NCI-H524 (cell line): ENCODE data around the gene UBAC2.

ENCODE experiments used
- DNase-seq, 2 experiments: peaks; one replicate each; lab custom pipeline; 2025; lab: John Stamatoyannopoulos, UW

Gene UBAC2

DNA sequence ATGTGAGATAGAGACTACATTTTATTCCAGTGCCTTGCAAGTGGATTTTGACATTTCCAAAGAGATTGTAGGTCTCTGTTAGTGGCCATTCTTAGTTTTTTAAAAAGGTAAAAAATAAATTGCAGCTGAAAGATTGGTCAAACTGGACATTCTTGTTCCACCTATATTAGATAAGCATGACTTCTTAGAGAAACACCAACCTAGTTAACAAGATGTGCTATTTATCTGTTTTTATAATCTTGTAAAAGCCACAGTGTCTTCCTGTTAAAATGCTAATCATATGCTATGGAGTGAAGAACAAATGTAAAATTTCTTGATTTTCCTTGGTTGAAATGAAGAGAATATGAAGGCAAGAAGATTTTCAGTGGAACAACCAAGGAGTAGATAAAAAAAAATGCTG lies 140.0 kb downstream of the UBAC2 start:
- no peak for DNase-seq

DNA sequence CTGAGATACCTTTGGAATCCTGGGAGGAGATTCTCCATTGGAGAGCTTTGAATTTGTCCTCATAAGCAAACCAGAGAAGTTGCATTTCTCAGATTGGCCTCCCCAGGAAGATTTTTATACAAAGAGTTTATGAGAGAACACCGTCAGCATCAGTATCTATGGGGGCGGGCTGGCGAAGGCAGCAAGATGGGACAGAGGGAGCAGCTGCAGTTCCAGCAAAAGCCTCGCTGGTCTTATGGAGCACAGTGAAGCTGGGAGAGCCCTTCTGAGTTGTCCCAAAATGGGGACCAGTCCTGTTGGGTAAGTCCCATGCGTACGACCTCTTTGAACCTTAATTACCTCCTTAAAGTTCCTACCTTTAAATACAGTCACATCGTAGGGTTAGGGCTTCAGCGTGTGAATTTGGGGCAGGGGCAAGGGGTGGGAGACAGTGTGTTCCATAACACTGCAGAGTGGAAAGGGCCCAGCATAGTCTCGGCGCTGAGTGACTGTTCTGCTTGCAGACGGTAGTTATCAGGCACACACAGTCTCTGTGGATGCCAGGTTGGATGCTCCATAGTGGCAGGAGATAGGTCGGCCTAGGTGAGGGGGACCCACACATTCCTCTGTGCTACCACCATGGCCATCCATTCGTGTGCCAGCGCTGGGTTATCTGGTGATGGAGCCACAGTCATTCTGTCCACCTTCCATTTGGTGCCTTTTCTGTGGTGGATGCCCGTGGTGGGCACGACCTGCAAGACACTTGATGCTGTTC lies 141.5 kb downstream of the UBAC2 start:
- DNase-seq, result no peak

GRCh38 chr13:99342723-99343315 lies 142.2 kb downstream of the UBAC2 start:
- no peak for DNase-seq

DNA sequence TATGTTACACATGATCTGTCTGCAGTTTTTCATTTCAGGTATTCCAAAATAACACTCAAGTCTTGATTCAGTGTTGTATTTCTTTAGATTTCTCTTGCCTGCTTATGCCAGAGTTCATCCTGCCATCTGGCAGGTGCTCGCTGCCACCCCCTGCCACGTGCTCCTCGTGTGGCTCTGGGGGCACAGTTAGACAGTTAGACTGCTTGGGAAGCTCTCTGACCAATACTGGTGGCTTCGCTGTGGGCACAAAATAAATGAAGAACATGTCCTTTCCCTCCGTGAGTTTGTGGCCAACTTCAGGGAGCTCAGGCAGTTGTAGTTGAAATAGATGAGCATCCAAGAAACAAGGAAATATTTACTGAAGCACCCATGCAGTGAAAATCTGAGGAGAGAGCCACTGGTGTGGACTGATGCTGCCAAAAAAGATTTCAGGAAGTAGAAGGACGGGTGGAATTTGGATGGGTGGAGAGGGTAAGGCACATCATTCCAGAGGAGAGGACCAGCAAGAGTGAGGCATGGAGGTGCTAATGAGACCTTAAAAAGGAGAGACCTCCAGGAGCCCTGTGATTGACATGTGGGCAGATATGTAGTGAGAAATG lies 144.1 kb downstream of the UBAC2 start:
- DNase-seq, result peak in 1 of 2 experiments; percentile 42

- DNase-seq, result no peak
These were observed 144.7 kb downstream of the UBAC2 start for GRCh38 chr13:99345345-99345744.

DNA sequence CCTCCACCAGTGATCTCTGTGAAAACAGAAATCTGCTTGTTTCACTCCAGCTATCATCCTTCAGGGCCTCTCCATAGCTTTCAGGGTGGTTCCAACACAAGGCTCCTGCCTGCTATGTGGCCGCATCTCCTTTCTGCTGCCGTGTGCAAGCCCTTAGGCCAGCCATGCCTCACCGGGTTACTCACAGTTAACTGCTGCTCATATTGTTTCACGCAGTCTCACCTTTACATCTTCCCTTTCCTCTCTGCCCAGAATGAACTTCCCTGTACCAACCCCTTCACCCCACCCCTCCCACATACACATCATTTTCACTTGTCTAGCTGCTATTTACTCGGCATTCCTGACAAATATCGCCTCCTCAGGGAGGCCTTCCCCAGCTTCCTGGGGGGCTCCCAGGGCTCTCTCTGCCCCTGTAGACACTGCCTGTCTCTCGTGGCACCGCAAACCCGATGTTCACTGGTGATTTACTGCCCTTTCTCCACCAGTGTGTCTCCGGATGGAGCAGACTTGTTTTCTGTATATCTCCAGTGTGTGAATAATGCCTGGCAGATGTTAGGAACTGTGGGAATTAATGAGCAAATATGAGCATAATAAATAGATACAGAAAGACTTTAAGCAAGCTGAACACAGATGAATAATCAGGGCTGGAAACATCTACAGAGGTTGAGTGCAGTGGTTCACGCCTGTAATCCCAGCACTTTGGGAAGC lies 145.8 kb downstream of the UBAC2 start:
- DNase-seq, result no peak

GRCh38 chr13:99347335-99347878 lies 146.8 kb downstream of the UBAC2 start:
- DNase-seq, result no peak

GRCh38 chr13:99347911-99348451 lies 147.3 kb downstream of the UBAC2 start:
- no peak for DNase-seq

DNA sequence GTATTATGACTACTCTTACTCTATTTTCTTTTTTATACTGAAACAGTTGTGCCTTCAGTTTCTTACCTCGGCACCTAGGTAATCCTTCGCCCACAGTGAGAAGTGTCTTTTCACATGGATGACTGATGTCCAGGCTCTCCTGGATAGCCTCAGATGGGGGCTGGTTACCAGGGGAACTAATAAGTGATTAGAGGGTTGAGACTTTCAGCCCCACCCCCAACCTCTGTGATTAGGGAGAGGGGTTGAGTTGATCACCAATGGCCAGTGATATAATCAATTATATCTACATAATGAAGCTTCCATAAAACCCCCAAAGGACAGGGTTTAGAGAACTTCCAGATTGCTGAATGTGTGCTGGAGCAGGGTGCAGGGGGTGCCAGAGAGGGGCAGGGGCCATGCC lies 149.5 kb downstream of the UBAC2 start:
- no peak for DNase-seq

- no peak for DNase-seq
These were observed 151.1 kb downstream of the UBAC2 start for GRCh38 chr13:99351772-99352171.

DNA sequence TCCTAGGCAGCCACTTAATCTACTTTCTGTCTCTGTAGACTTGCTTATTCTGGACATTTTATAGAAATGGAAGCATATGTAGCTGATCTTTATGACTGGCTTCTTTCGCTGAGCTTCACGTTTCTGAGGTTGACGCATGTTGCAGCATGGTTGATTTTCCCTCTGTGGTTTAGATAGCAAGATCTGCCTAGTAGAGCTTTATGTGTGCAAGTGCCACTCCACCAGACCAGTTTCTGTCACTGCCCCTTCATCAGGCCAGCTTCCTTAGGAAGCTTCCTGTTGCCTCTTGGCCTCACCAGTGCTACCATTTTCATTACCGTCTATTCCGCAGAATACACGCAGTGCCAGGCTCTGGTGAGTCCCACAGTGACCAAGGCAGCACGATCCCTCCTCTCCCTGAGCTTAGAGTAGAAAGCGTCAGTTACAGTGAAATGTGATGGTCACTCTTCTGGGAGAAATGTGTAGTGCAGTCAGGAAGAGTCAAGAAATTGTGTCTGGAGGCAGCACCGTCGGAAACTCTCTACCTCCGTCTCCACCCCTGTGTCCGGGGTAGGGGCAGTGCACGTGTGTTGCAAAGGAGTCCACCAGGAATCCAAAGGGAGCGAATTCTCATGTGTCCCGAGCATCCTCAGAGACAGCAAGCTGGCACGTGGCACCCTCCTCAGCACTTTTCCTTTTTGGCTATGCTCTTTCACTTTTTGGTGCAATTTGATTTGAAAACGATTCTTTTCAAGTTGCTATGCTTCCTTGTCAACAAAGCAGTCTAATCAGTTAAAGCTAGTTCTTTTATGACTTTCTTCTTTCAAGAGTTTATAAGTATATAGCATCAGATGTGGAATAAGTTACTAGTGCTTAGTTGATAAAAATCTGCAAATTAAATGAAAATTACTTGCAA lies 151.9 kb downstream of the UBAC2 start:
- DNase-seq, result no peak

DNA sequence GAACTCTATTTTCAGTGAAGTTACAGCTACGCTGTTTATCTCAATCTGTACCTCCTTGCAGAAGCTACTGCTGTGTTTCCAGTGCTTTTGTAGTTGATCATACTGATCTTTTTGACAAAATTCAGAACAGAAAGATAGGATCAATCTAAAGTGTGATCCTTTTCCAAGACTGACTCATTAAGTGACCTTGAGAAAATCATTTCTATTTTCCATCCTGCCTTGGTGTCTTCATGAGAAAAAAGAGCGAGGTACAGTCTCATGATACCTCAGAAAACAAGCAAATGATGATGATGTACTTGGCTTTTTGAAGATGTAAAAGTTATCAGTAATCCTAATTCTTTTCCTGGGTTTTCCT lies 152.6 kb downstream of the UBAC2 start:
- DNase-seq, result no peak

DNA sequence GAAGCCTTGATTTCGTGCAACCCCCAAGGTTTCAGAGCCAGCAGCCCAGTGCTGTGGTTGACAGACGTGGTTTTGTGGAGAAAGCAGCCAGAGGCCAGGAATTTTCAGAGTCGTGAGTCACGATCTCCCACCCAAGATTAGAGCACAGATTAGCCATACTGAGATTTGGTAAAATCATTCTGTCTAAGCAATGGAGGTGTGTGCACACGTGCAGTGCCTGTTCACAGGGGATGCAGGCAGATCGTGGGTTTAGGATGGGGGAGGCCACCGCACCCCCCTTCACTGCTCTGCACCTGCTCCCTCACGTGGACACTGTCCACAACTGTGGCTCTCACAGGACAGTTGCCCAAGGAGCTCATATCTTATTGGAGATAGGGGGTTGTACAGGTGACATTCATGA lies 153.2 kb downstream of the UBAC2 start:
- DNase-seq, result no peak

GRCh38 chr13:99354371-99354951 lies 153.8 kb downstream of the UBAC2 start:
- no peak for DNase-seq

DNA sequence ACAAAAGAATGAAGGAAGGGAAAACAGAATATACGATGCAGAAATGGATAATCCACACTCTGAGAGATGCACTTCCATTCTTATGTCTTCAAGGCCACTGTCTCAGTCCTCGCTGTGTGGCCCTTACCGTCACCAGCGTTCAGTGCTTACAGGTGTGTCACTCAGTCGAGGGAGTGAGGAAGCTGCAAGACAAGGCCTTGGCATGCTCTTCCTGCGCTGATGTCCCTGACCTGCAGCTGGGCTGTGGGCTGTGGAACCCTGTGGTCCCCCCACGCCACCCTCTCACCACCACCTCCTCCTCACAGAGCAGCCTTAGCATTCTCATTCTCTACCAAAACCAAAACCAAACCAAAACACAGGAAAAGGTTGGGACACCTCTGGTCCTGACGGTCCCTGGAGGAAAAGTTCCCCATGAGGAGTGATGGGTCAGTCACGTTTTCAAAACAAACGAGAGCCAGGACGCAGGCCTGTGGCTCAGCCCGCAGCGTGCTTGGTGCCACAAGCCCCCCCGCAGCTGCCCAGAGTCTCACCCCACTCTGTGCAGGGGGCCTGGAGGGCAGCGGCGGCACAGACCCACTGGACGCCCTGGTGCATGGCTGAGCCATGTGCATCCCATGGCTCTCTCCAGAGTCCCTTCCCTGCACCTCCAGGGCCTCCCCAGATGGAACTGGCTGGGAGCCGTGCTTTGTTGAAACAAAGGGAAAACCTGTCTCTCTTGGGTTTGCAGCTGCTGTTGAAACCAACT lies 154.8 kb downstream of the UBAC2 start:
- DNase-seq, result no peak

DNA sequence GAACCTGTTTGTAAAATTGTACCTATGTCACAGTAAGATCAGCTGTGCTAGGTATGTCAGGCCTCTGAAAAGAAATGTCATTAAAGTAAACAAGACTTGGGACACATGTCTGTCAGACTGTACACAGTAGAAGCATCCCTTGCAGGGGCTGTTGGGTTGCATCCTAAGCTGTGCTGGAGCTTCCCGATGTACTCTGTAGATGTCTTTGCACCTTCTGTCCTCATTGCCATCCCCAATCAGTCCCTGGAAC lies 155.3 kb downstream of the UBAC2 start:
- DNase-seq, result no peak

DNA sequence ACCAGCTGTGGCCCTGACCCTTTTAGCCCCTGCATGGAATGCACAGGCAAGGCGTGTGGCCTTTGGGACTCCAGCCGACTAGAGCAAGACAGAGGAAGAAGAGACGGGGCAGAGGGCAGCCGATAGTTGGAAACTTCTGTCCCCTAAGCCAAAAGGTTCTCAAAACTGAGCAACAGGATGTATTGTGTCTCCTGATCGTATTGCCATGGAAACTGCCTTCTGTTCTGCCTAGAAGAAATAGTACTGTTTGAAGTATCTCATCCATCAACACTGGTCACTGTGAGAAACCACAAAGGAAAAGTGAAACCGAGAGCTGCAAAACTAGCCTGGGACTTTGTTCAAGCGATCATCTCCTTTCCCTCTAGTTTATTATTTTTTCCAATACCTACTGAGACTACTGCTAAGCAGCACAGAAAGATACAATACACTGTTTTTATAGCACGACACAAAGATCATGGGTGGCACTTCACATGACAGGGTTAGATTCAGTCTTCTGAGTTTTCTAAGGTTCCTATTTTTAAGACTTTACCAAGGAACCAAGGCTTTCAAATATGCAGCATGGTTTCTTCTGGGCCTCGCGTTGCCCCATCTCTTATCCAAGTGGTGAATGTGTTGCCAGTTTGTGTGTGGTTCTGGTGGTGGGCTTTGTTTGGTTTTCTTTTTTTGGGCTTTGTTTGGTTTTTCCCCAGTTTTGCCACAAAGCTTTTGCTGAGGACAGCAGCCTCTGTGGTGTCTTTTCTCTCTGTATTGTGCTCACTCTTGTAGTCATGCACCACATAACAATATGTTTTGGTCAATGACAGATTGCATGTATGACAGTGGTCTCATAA lies 155.8 kb downstream of the UBAC2 start:
- DNase-seq, result no peak

GRCh38 chr13:99357131-99357596 lies 156.5 kb downstream of the UBAC2 start:
- no peak for DNase-seq

DNA sequence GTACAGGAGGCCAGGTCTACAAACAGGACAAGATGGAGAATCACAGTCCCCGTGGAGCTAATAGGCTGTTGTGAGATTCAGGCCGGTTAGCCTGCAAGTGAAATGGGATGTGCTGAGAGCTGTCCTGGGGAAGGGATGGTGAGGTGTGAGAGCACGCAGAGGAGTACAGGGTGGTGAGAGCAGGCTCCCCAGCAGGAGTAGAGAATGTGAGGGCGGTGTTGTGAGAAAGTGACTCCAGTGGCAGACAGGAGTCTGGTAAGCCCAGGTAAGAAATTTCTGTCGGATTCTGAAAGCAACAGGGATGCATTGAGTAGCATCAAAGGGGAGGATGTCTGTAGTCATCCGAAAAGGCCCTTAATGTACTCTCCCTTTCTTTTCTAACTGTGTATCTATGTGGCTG lies 157.3 kb downstream of the UBAC2 start:
- no peak for DNase-seq

- DNase-seq, result no peak
These were observed 158.9 kb downstream of the UBAC2 start for GRCh38 chr13:99359528-99359927.
